Panc1 (cell line): ENCODE measurements around the gene INTS6L. TPM values are rescaled to one million over a fixed set of nuclear protein-coding genes. Genes with fewer than 3 reads are reported as not detected.

Experiments used
- ATAC-seq: fragments of 200-7000 bp; cut with Tn5 transposase; 2 replicates; pipeline ENCODE4 v1.9.1; 2020; ENCODE audit warnings: mild to moderate bottlenecking, moderate library complexity
- BruUV-seq: library from RNA; stranded (reverse); fragments of 400-500 nt; replicated peaks from 2 replicates; lab custom pipeline; 2021; lab: Mats Ljungman, UMichigan
- CTCF ChIA-PET: fragments of 300-600 bp; sonication (Branson Sonifier 250); formaldehyde crosslinking; loops from one replicate; lab custom pipeline; 2022; ENCODE audit warnings: antibody characterized with exemption; lab: Charles Lee
- POLR2A ChIA-PET: fragments of 300-600 bp; sonication (Branson Sonifier 250); formaldehyde crosslinking; loops from one replicate; lab custom pipeline; 2022; ENCODE audit warnings: antibody characterized with exemption; lab: Charles Lee
- DNase-seq: peaks from one replicate; pipeline ENCODE4 v3.0.0-alpha.2; 2010; ENCODE audit warnings: low read depth, low spot score
- H3K27ac ChIP-seq: 2 replicates; pipeline ENCODE4 v1.5.1; 2011; ENCODE audit warnings: mild to moderate bottlenecking, low read length, inconsistent platforms
- H3K27me3 ChIP-seq: fragments of 200-500 bp; sonication (Bioruptor generic); 2 replicates; pipeline ENCODE4 v1.6.0; 2014; ENCODE audit warnings: low read length, inconsistent platforms; ENCODE audit not compliant: control insufficient read depth, insufficient read depth
- H3K36me3 ChIP-seq: fragments of 200-500 bp; sonication (Bioruptor generic); 2 replicates; pipeline ENCODE4 v1.5.1; 2014; ENCODE audit warnings: inconsistent platforms, mild to moderate bottlenecking, low read length, moderate library complexity; ENCODE audit not compliant: control insufficient read depth, insufficient read depth
- H3K4me1 ChIP-seq: 2 replicates; pipeline ENCODE4 v1.5.1; 2011; ENCODE audit warnings: inconsistent platforms, mild to moderate bottlenecking, low read length, moderate library complexity; ENCODE audit not compliant: control insufficient read depth, insufficient read depth
- H3K4me3 ChIP-seq, 2 experiments: 2 replicates each; pipeline ENCODE4 v1.5.1; 2011 to 2012; ENCODE audit warnings: low read depth in 2 of 2, low read length in 2 of 2, mild to moderate bottlenecking in 2 of 2, inconsistent platforms in 1 of 2, moderate library complexity in 1 of 2
- H3K9me3 ChIP-seq: fragments of 200-500 bp; sonication (Bioruptor generic); 2 replicates; pipeline ENCODE4 v1.5.1; 2014; ENCODE audit warnings: low read depth, mild to moderate bottlenecking, inconsistent platforms, low read length, moderate library complexity; ENCODE audit not compliant: control insufficient read depth, insufficient read depth
- CTCF ChIP-seq: fragments of 450-650 bp; IDR thresholded peaks from 2 replicates; pipeline ENCODE4 v1.5.1; 2017; ENCODE audit warnings: mild to moderate bottlenecking
- REST ChIP-seq, 2 experiments: IDR thresholded peaks; 2 replicates each; pipeline ENCODE4 v1.6.1; 2011 to 2012; ENCODE audit warnings: low read depth in 2 of 2, control low read depth in 1 of 2, low read length in 1 of 2, mild to moderate bottlenecking in 1 of 2, moderate library complexity in 1 of 2; ENCODE audit not compliant: insufficient read depth in 1 of 2
- SIN3A ChIP-seq: IDR thresholded peaks from 2 replicates; pipeline ENCODE4 v1.6.1; 2012; ENCODE audit warnings: low read depth, mild to moderate bottlenecking, low read length, moderate library complexity, borderline replicate concordance; ENCODE audit not compliant: insufficient read depth
- TCF7L2 ChIP-seq: IDR thresholded peaks from 2 replicates; pipeline ENCODE4 v1.6.1; 2011; ENCODE audit warnings: mild to moderate bottlenecking, low read depth, low read length, inconsistent platforms
- in situ Hi-C: cut with HindIII; loops from 2 replicates; pipeline ENCODE4 v1.10.0; 2016; ENCODE audit warnings: low sequenced_read_pairs, low pct_unique_long_range_greater_than_20kb
- intact Hi-C: fragments of 100-400 bp; cut with micrococcal nuclease; formaldehyde crosslinking; loops from one replicate; pipeline ENCODE4 v1.10.0; 2022; ENCODE audit not compliant: unreplicated experiment
- total RNA-seq: library from RNA; stranded (reverse); gene quantifications from one replicate; pipeline ENCODE4 v1.2.1, GENCODE V29; 2021; ENCODE audit not compliant: unreplicated experiment

INTS6L gene
- total RNA-seq, 1 experiment from 2014 or later: 19.6 TPM

- BruUV-seq: no TSS peak
Measured at GRCh38 chrX:135543924-135544323, 23.5 kb downstream of the INTS6L start.

DNA sequence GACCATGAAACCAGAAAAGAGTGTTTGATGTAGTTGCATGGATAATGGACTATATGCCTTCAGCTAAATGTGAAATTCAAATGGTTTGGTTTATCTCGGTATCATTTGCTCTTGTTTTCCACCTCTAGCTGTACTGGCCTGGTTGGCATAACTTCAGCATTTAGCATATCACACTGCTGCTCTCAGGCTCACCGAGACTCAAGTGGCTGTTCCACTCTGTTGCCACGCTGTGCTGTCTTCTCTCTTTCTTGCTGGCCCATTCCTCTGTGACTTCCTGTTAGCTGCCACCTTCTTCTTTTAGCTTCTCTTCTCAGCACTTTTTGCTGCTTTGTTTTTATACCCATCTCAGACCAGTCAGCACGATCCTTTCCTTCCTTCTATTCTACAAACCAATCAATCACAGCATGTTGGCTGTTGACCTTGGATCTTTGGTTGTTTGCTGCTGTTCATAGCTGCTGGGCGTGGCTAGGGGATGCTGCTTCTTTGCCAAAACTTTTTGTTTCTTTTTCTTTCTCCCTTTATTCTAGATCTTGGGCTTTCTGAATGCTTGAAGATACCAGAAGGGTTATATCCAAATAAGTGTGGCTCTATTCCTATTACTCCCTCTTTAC, 24.0 kb downstream of the INTS6L start:
- no peaks in the 10 kb centered on the region for H3K27me3 ChIP-seq
- H3K36me3 ChIP-seq: no peaks in the 10 kb centered on the region
- DNase-seq: no peak
- H3K4me1 ChIP-seq: no peaks in the 10 kb centered on the region
- intact Hi-C loops: no loop called here
- no peak for ATAC-seq
- in situ Hi-C loops: no loop called here
- H3K9me3 ChIP-seq: no peaks in the 10 kb centered on the region
- ChIA-PET CTCF (interaction anchor here (0.6 kb wide), 1 partner anchor 29 kb away, joined by 3 read pairs; no protein-coding TSS in a partner anchor), POLR2A (interaction anchor here (1.0 kb wide), 1 partner anchor 18 kb away, joined by 3 read pairs; no protein-coding TSS in a partner anchor)
- TF ChIP-seq CTCF (0 out of 2 replicates have a peak, but pooled peaks have one; percentile 21), TCF7L2 (no peak), REST (IDR thresholded peaks at IDR 0.05; ENCODE audit: insufficient read depth in 1 of 2, low read depth in 2 of 2, low read length in 1 of 2) (no peak), SIN3A (no peak)
- no TSS peak for BruUV-seq
- H3K27ac ChIP-seq: no peak overlapping the region
- H3K4me3 ChIP-seq: no peak overlapping the region

More at GRCh38 chrX:135543924-135544323, 23.5 kb downstream of the INTS6L start:
- ATAC-seq (no peak), DNase-seq (no peak)
- H3K4me1 ChIP-seq: no peaks in the 10 kb centered on the region
- H3K27ac ChIP-seq: no peak overlapping the region
- in situ Hi-C loops: no loop called here
- no peak for TF ChIP-seq REST (IDR thresholded peaks at IDR 0.05; ENCODE audit: insufficient read depth in 1 of 2, low read depth in 2 of 2, low read length in 1 of 2)
- peak; percentile 51 for TF ChIP-seq CTCF
- no peaks in the 10 kb centered on the region for H3K9me3 ChIP-seq
- intact Hi-C loops: no loop called here
- H3K4me3 ChIP-seq: no peak overlapping the region
- H3K27me3 ChIP-seq: no peaks in the 10 kb centered on the region
- ChIA-PET POLR2A (no interaction called here), CTCF (interaction anchor here (0.6 kb wide), 1 partner anchor 17 kb away, joined by 3 read pairs; no protein-coding TSS in a partner anchor)
- no peaks in the 10 kb centered on the region for H3K36me3 ChIP-seq
